Upper lobe of right lung (tissue), 1 donor: ENCODE measurements around the gene STAC. TPM values are rescaled to one million over a fixed set of nuclear protein-coding genes. Genes with fewer than 3 reads are reported as not detected.
"Not testable (repeated sequence)": the region's sequence is repeated elsewhere in the genome, so short reads cannot be mapped to it uniquely, and the experiment has no call there.

Experiments
- ATAC-seq: fragments of 200-7000 bp; cut with Tn5 transposase; one replicate; pipeline ENCODE4 v1.9.1; 2020; ENCODE audit warnings: mild to moderate bottlenecking, moderate library complexity
- DNase-seq: peaks from one replicate; pipeline ENCODE4 v3.0.0-alpha.2; 2020
- H3K27ac ChIP-seq: fragments of 200-600 bp; one replicate; pipeline ENCODE4 v1.8.0; 2022
- H3K27me3 ChIP-seq: fragments of 200-600 bp; one replicate; pipeline ENCODE4 v1.8.0; 2022; ENCODE audit warnings: mild to moderate bottlenecking
- H3K36me3 ChIP-seq: fragments of 200-600 bp; one replicate; pipeline ENCODE4 v1.8.0; 2022
- H3K4me1 ChIP-seq: fragments of 200-600 bp; one replicate; pipeline ENCODE4 v1.8.0; 2022
- H3K4me3 ChIP-seq: fragments of 200-600 bp; one replicate; pipeline ENCODE4 v1.8.0; 2022; ENCODE audit warnings: mild to moderate bottlenecking
- H3K9me3 ChIP-seq: fragments of 200-600 bp; one replicate; pipeline ENCODE4 v1.8.0; 2022
- CTCF ChIP-seq: fragments of 200-600 bp; IDR thresholded peaks from one replicate; pipeline ENCODE4 v1.8.0; 2022; ENCODE audit warnings: antibody characterized with exemption
- intact Hi-C: fragments of 100-400 bp; cut with DNase I; formaldehyde crosslinking; loops from one replicate; pipeline ENCODE4 v1.11.0; 2022
- total RNA-seq: library from RNA; stranded (reverse); fragmentation: NEBNext Ultra II Directional; extraction: Animal tissue kit (Norgen Biotek cat#: 25700); gene quantifications from one replicate; pipeline ENCODE4 v1.2.1, GENCODE V29; 2021
- donor health status: DM: no; HTN: yes; CAD: no; lungs with severe emphysema.

Gene STAC
- total RNA-seq, 1 donor from 2014 or later = 25.3 TPM

- DNase-seq (no peak), ATAC-seq (no peak)
- intact Hi-C loops = no loop called here
- Histone ChIP-seq H3K4me1 (peaks cover 3% of the 10 kb centered on the region), H3K36me3 (no peaks in the 10 kb centered on the region), H3K9me3 (no peaks in the 10 kb centered on the region), H3K27me3 (no peaks in the 10 kb centered on the region), H3K27ac (no peak overlapping the region), H3K4me3 (no peak overlapping the region)
- TF ChIP-seq CTCF = no peak
Observed at GRCh38 chr3:36459177-36459576, 78.9 kb downstream of the STAC start.

GRCh38 chr3:36461597-36461996 is 81.3 kb downstream of the STAC start:
- Histone ChIP-seq H3K9me3 (no peaks in the 10 kb centered on the region), H3K4me1 (peaks cover 3% of the 10 kb centered on the region), H3K27ac (no peak overlapping the region), H3K36me3 (no peaks in the 10 kb centered on the region), H3K27me3 (no peaks in the 10 kb centered on the region), H3K4me3 (no peak overlapping the region)
- ATAC-seq (no peak), DNase-seq (no peak)
- intact Hi-C loops = no loop called here
- no peak for TF ChIP-seq CTCF

GRCh38 chr3:36472045-36472444 is 91.7 kb downstream of the STAC start:
- H3K36me3 ChIP-seq, H3K27me3 ChIP-seq, intact Hi-C loops, H3K27ac ChIP-seq, H3K4me3 ChIP-seq, H3K9me3 ChIP-seq, H3K4me1 ChIP-seq: not testable (repeated sequence)
- DNase-seq (peak; percentile 66), ATAC-seq (peak; percentile 79)

- no peak for DNase-seq
- Histone ChIP-seq H3K4me3 (no peak overlapping the region), H3K4me1 (no peaks in the 10 kb centered on the region), H3K36me3 (no peaks in the 10 kb centered on the region), H3K27ac (no peak overlapping the region), H3K27me3 (no peaks in the 10 kb centered on the region), H3K9me3 (no peaks in the 10 kb centered on the region)
- intact Hi-C loops = no loop called here
- TF ChIP-seq CTCF = no peak
- peak; percentile 73 for ATAC-seq
Observed at GRCh38 chr3:36475558-36475957, 95.3 kb downstream of the STAC start.

GRCh38 chr3:36476286-36476942 is 96.1 kb downstream of the STAC start:
- peak; percentile 78 for ATAC-seq
- Histone ChIP-seq H3K9me3 (no peaks in the 10 kb centered on the region), H3K4me1 (no peaks in the 10 kb centered on the region), H3K36me3 (no peaks in the 10 kb centered on the region), H3K27ac (no peak overlapping the region), H3K27me3 (no peaks in the 10 kb centered on the region), H3K4me3 (no peak overlapping the region)
- no peak for DNase-seq
- no peak for TF ChIP-seq CTCF
- intact Hi-C loops = no loop called here

GRCh38 chr3:36477655-36478054 is 97.4 kb downstream of the STAC start:
- Histone ChIP-seq H3K27me3 (no peaks in the 10 kb centered on the region), H3K4me3 (no peak overlapping the region), H3K4me1 (no peaks in the 10 kb centered on the region), H3K36me3 (no peaks in the 10 kb centered on the region), H3K9me3 (no peaks in the 10 kb centered on the region), H3K27ac (no peak overlapping the region)
- no peak for ATAC-seq
- intact Hi-C loops = no loop called here
- TF ChIP-seq CTCF = no peak
- DNase-seq = no peak
